GM19025 (cell line): ENCODE results near the gene GPR15.

Source experiments
- ATAC-seq: cut with Tn5 transposase; IDR thresholded peaks from one replicate; pipeline ENCODE4 v1.9.1; 2021; ENCODE audit warnings: mild to moderate bottlenecking, low read depth, moderate library complexity; ENCODE audit not compliant: unreplicated experiment

The GPR15 gene

DNA sequence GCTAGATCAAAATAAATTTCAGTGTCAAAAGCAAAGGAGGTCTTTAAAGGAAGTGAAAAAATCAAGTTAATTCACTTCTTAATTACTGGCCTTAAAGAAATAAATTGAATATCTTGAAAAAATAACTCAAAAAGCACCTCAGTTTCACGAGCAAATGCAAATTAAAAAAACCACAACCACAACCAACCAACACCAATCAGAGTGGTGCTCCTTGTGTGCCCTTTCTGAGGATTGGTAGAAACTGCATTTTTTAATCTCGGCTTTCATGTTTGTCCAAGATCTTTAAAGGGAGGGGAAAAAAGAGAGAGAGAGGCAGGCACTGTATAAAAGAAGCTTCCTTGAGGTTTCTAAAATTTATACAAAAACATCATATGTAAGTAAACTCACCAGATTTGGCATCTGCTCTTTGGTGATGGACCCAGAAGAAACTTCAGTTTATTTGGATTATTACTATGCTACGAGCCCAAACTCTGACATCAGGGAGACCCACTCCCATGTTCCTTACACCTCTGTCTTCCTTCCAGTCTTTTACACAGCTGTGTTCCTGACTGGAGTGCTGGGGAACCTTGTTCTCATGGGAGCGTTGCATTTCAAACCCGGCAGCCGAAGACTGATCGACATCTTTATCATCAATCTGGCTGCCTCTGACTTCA lies at the start of gene GPR15:
Gene GPR15 (plus strand): TSS at position 357 of the 653 bp plus-strand sequence. CDS start 56 bp downstream, at position 413.
- ATAC-seq = no peak

GRCh38 chr3:98482717-98483482 lies 48.9 kb upstream of the GPR15 start:
- no peak for ATAC-seq

GRCh38 chr3:98483626-98484025 lies 48.2 kb upstream of the GPR15 start:
- ATAC-seq = no peak

GRCh38 chr3:98497381-98497780 lies 34.4 kb upstream of the GPR15 start, which contains the start of gene OR5K2:
TSS of gene OR5K2 (plus strand) at chr3:98497681. CDS start at chr3:98497681, 0 bp downstream.
- ATAC-seq = no peak

DNA sequence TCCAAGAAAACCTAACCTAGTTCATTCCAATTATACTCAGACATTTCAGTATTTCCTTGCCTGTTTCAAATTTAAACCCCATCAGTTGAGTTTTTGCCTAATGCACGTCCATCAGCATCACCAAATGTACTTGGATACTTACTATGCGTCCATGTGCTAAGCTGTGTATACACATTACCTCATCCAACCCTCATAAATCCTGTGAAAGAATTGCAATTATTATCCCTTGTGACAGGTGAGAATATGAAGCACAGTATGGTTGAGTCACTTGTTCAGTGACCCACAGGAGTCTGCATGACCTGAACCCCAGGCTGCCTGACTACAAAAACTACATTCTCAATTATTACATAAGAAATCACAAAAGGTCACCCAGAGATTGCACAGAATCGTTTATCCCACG lies 31.8 kb upstream of the GPR15 start:
- ATAC-seq = no peak

DNA sequence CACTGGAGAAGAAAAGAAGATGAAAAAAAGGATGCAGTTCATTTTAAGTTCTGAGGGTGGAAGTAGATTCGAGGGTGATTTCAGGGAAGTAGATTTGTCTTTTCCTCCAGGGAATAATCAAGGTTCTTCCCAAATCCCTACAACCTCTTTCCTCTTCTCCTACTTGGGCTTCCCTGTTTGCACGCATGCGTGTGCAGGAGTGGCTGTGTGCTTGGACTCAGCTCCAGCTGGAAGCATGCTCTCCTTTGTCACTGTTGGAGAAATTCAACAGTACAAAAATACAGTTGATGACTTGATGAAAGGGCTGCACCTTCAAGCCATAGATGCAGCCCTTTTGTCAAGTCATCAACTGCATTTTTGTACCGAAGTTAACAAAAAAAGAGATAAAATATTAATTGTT lies 30.5 kb upstream of the GPR15 start:
- no peak for ATAC-seq

DNA sequence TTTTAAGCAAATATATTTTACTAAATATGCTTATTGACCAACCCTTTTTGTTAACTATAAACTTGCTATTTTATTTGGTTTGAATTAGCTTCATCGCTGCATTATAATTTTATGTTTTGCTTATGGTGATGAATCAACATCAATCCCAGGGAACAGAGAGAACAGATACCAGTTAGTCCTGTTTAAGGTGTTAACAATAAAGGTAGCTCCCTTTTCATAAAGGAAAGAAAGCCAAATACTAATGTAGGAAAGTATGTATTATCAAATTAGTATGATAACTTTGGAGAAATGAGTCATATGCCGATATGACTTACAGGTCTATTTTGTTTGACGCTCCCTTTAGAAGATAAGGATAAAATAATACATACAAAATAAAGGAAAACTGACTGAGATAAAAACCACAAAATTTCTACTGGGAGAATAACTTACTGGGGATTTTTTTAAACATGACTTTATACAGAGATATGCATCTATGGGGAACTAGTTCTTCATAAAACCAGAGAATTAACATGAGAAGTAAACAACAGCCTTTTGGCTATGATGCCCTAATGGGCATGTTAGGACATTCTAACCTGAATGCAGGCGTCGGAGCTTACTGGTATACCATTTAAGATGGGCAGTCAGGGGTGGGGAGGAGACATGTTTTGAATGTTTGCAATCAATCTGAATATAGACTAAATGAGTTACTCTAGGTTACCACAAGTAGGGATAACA lies 29.8 kb upstream of the GPR15 start:
- ATAC-seq = no peak

DNA sequence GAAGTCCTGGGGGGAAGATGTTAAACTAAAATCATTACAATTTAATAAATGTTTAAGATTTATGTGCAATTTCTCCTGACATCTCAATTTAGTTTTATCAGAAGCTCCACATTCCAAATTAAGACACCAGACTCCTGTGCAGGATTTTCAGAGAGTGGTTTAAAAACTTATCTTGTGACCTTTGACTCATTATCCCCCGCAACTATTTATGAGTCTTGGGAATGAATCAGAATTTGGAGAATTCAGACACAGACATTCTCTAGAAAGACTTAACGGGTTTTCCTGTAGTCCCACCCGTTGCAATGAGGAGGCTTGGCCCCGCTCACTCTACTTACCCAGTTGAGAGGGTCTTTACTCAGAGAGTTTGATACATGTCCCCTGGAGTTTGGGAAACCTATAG lies 27.2 kb upstream of the GPR15 start:
- ATAC-seq = no peak

DNA sequence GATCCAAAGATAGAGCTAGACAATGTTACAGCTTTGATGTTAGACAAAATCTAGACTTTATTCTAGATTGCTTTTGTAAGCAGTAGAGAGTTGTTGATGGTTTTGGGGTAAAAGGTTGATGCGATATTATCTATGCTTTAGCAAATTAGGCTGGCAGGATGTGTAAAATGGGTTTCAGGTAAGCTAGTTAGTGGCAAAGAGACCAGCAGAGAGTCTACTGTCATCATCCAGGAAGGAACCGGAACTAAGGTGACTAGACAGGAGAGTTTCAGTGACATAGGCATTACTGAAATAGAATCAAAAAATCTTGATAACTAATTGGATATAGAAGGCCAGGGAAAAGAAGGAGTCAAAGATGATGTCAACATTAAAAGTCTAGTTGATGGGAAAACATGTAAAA lies 23.2 kb upstream of the GPR15 start:
- ATAC-seq = no peak

GRCh38 chr3:98512576-98512975 lies 19.2 kb upstream of the GPR15 start:
- ATAC-seq = no peak

DNA sequence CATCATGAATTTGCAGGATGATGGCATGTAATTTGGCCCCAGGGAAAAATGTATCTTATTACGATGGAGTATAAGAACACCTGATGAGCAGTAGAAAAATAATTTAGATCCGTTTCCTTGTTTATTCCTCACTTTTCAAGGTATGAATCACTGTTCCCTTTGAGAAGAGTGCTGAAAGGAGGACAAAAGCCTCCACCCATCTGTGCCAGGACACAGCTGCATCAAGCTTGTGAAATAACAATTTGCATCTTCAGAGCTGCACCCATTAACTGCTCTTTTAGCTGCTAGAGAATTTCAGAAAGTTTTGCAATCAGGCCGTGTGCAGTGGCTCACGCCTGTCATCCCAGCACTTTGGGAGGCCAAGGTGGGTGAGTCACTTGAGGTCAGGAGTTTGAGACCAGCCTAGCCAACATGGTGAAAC lies 18.7 kb upstream of the GPR15 start:
- no peak for ATAC-seq

GRCh38 chr3:98513736-98514135 lies 18.0 kb upstream of the GPR15 start:
- ATAC-seq = no peak

- no peak for ATAC-seq
Observed at GRCh38 chr3:98514948-98515347, 16.8 kb upstream of the GPR15 start.

DNA sequence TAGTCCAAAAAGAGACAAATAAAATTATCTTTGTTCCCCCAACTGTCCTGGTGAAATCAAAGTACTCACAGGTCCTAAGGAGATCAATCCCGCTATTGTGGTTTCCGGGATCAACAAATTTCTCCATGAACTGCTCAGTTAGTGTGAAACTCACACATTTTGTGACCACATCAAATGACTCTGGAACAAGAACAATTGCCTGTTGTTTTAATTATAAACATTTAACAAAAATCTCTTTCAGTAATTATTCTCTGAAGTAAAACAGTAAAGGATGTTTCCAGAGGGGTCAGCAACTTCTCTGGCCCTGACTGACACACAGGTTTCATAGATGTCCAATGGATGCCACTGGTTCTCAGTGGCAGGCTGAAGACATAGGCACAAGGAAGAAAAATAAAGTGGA lies 13.0 kb upstream of the GPR15 start:
- ATAC-seq = no peak

GRCh38 chr3:98519351-98519750 lies 12.4 kb upstream of the GPR15 start:
- ATAC-seq = no peak

DNA sequence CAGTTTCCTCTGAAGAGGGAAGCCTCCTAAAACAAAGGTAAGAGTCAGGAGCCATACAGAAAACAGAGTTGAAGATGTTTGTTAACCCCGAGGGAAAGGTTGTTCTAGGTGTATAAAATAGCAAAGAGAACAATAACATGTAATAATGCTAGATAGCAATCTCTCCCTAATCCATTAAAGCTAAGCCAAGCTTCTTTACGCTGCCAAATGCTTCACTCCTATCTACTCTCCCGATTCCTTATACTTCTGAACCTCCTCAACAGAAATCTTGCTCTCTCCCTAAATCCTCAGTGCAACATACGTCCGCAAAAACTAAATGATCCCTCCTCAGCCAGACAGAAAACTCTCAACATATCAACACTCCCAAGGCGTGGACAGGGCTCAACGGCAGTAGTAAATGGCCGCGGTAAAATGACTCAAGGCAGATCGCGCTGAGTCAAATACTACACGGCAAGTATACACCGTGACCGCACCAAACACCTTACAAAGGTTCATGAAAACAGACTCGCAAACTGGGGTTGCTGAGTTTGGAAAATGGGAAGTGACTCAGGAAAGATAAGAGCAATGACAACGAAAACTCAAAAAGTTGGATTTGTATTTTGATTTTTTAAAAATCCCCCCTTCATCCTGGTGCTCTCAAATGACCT lies 9.8 kb upstream of the GPR15 start:
- peak; percentile 31 for ATAC-seq

GRCh38 chr3:98522544-98523281 lies 9.1 kb upstream of the GPR15 start, which contains the start of gene CLDND1:
TSS of gene CLDND1 (minus strand) at chr3:98522902. CDS start at chr3:98521424, 1,478 bp downstream.
- peak; percentile 82 for ATAC-seq

- no peak for ATAC-seq
Observed at GRCh38 chr3:98525494-98525893, 6.3 kb upstream of the GPR15 start.

- ATAC-seq = no peak
Observed at GRCh38 chr3:98528474-98529346, 3.1 kb upstream of the GPR15 start.
